GM19324 (cell line): ENCODE data around the gene CLIP2.

Source experiments
- ATAC-seq: cut with Tn5 transposase; IDR thresholded peaks from one replicate; pipeline ENCODE4 v1.9.1; 2021; ENCODE audit warnings: mild to moderate bottlenecking, moderate library complexity; ENCODE audit not compliant: unreplicated experiment, low FRiP score

The CLIP2 gene

GRCh38 chr7:74269757-74270277 lies 19.4 kb upstream of the CLIP2 start:
- ATAC-seq, result peak; percentile 57

GRCh38 chr7:74271742-74272141 lies 17.5 kb upstream of the CLIP2 start:
- no peak for ATAC-seq

GRCh38 chr7:74272305-74273038 lies 16.7 kb upstream of the CLIP2 start:
- ATAC-seq, result peak; percentile 58

GRCh38 chr7:74275401-74275881 lies 13.8 kb upstream of the CLIP2 start:
- ATAC-seq, result no peak

GRCh38 chr7:74277636-74278035 lies 11.6 kb upstream of the CLIP2 start:
- no peak for ATAC-seq

GRCh38 chr7:74280985-74281384 lies 8.2 kb upstream of the CLIP2 start:
- ATAC-seq, result no peak

- no peak for ATAC-seq
Measured at GRCh38 chr7:74282748-74283459, 6.3 kb upstream of the CLIP2 start.

- ATAC-seq, result no peak
Measured at GRCh38 chr7:74283858-74284447, 5.3 kb upstream of the CLIP2 start.

GRCh38 chr7:74284781-74285259 lies 4.4 kb upstream of the CLIP2 start:
- ATAC-seq, result no peak

GRCh38 chr7:74286131-74286530 lies 3.1 kb upstream of the CLIP2 start:
- no peak for ATAC-seq

GRCh38 chr7:74287303-74288033 lies 1.7 kb upstream of the CLIP2 start:
- ATAC-seq, result no peak

GRCh38 chr7:74288034-74288881 lies 949 bp upstream of the CLIP2 start:
- no peak for ATAC-seq

GRCh38 chr7:74289659-74290552 lies 699 bp downstream of the CLIP2 start:
- peak; percentile 12 for ATAC-seq

- ATAC-seq, result no peak
Measured at GRCh38 chr7:74290553-74290950, 1.3 kb downstream of the CLIP2 start.

- no peak for ATAC-seq
Measured at GRCh38 chr7:74290981-74291441, 1.8 kb downstream of the CLIP2 start.

GRCh38 chr7:74291535-74291934 lies 2.3 kb downstream of the CLIP2 start:
- ATAC-seq, result no peak

GRCh38 chr7:74292757-74293576 lies 3.8 kb downstream of the CLIP2 start:
- ATAC-seq, result no peak

- ATAC-seq, result no peak
Measured at GRCh38 chr7:74293577-74293908, 4.3 kb downstream of the CLIP2 start.
